Tibial nerve (tissue), 4 donors: Measurements from ENCODE around the gene KCNIP3. TPM values are rescaled to one million over a fixed set of nuclear protein-coding genes. Genes with fewer than 3 reads are reported as not detected.

Experiments used
- DNase-seq, 2 donors: peaks; one replicate each; pipeline ENCODE4 v3.0.0-alpha.2; 2019; ENCODE audit warnings: low spot score in 2 of 2
- H3K27ac ChIP-seq, 4 donors: fragments of 200-600 bp; sonication (generic) in 3 of 4; one replicate each; pipeline ENCODE4 v1.5.1; 2017 to 2019; ENCODE audit warnings: mild to moderate bottlenecking in 1 of 4
- H3K27me3 ChIP-seq, 2 donors: fragments of 200-600 bp; sonication (generic) in 1 of 2; one replicate each; pipeline versions ENCODE4 v1.5.1 to v1.6.0; 2017 to 2019
- H3K36me3 ChIP-seq, 3 donors: fragments of 200-600 bp; sonication (generic); one replicate each; pipeline ENCODE4 v1.5.1; 2018 to 2019
- H3K4me1 ChIP-seq, 4 donors: fragments of 200-600 bp; sonication (generic) in 3 of 4; one replicate each; pipeline ENCODE4 v1.5.1; 2017 to 2019
- H3K4me3 ChIP-seq, 4 donors: fragments of 200-600 bp; sonication (generic) in 3 of 4; one replicate each; pipeline ENCODE4 v1.5.1; 2017 to 2019; ENCODE audit warnings: mild to moderate bottlenecking in 1 of 4, moderate library complexity in 1 of 4
- H3K9me3 ChIP-seq, 4 donors: fragments of 200-600 bp; sonication (generic) in 3 of 4; one replicate each; pipeline ENCODE4 v1.5.1; 2017 to 2019
- CTCF ChIP-seq, 5 experiments: fragments of 200-600 bp in 3 of 5; fragments of 450-650 bp in 2 of 5; sonication (generic) in 3 of 5; IDR thresholded peaks; one replicate each; pipeline ENCODE4 v1.5.1; 2016 to 2019; ENCODE audit warnings: antibody characterized with exemption in 5 of 5, mild to moderate bottlenecking in 3 of 5, moderate library complexity in 2 of 5
- EP300 ChIP-seq, 2 donors: sonication (generic); formaldehyde crosslinking; IDR thresholded peaks; one replicate each; pipeline ENCODE4 v1.6.1; 2017; ENCODE audit warnings: antibody characterized with exemption in 2 of 2, mild to moderate bottlenecking in 1 of 2
- POLR2A ChIP-seq, 2 donors: fragments of 450-650 bp; IDR thresholded peaks; one replicate each; pipeline ENCODE4 v1.6.1; 2017; ENCODE audit warnings: antibody characterized with exemption in 2 of 2, mild to moderate bottlenecking in 2 of 2, moderate library complexity in 2 of 2
- WGBS, 2 donors: methylation state at CpG; one replicate each; pipeline ENCODE4 v1.1.5; 2018; 5-methylcytosine and 5-hydroxymethylcytosine counted together
- total RNA-seq, 4 donors: library from RNA; depleted of rRNA; stranded (reverse); fragments of >200 nt; gene quantifications; one replicate each; pipeline ENCODE4 v1.1.0, GENCODE V29; 2016

KCNIP3 gene
- total RNA-seq, 4 donors from 2014 or later = 35.1 to 90.8 (median 50.2) TPM

GRCh38 chr2:95279435-95280035 lies 17.6 kb upstream of the KCNIP3 start:
- Histone ChIP-seq H3K27me3 (no peaks in the 10 kb centered on the region), H3K9me3 (no peaks in the 10 kb centered on the region), H3K36me3 (peaks cover 0 to 35% (median 0%) of the 10 kb centered on the region in 3 donors), H3K4me1 (no peaks in the 10 kb centered on the region), H3K27ac (no peak overlapping the region), H3K4me3 (no peak overlapping the region)
- WGBS, 2 donors = 95 to 96% methylated on average over 17 to 19 of the region's 19 CpGs
- DNase-seq = no peak
- TF ChIP-seq EP300 (IDR thresholded peaks at IDR 0.05) = no peak
- TF ChIP-seq POLR2A (IDR thresholded peaks at IDR 0.05) = no peak
- no peak for TF ChIP-seq CTCF (IDR thresholded peaks at IDR 0.05)

GRCh38 chr2:95281071-95281470 lies 16.1 kb upstream of the KCNIP3 start:
- Histone ChIP-seq H3K9me3 (no peaks in the 10 kb centered on the region), H3K4me1 (no peaks in the 10 kb centered on the region), H3K4me3 (no peak overlapping the region), H3K27ac (no peak overlapping the region), H3K36me3 (peaks cover 0 to 35% (median 0%) of the 10 kb centered on the region in 3 donors), H3K27me3 (no peaks in the 10 kb centered on the region)
- 86 to 94% methylated on average over 8 of the region's 8 CpGs for WGBS, 2 donors
- no peak for DNase-seq
- TF ChIP-seq CTCF (IDR thresholded peaks at IDR 0.05) (no peak), EP300 (IDR thresholded peaks at IDR 0.05) (no peak), POLR2A (IDR thresholded peaks at IDR 0.05) (no peak)

GRCh38 chr2:95281786-95282185 lies 15.4 kb upstream of the KCNIP3 start:
- Histone ChIP-seq H3K27ac (no peak overlapping the region), H3K36me3 (peaks cover 0 to 41% (median 0%) of the 10 kb centered on the region in 3 donors), H3K4me1 (no peaks in the 10 kb centered on the region), H3K4me3 (no peak overlapping the region), H3K9me3 (no peaks in the 10 kb centered on the region), H3K27me3 (no peaks in the 10 kb centered on the region)
- 87 to 97% methylated on average over 3 to 8 of the region's 8 CpGs for WGBS, 2 donors
- no peak for DNase-seq
- TF ChIP-seq CTCF (IDR thresholded peaks at IDR 0.05) (no peak), POLR2A (IDR thresholded peaks at IDR 0.05) (no peak), EP300 (IDR thresholded peaks at IDR 0.05) (no peak)

GRCh38 chr2:95282458-95282857 lies 14.7 kb upstream of the KCNIP3 start:
- Histone ChIP-seq H3K27ac (no peak overlapping the region), H3K36me3 (peaks cover 0 to 46% (median 0%) of the 10 kb centered on the region in 3 donors), H3K27me3 (no peaks in the 10 kb centered on the region), H3K9me3 (no peaks in the 10 kb centered on the region), H3K4me3 (no peak overlapping the region), H3K4me1 (no peaks in the 10 kb centered on the region)
- DNase-seq = no peak
- WGBS, 2 donors = 60 to 76% methylated on average over 3 of the region's 3 CpGs
- TF ChIP-seq EP300 (IDR thresholded peaks at IDR 0.05) = no peak
- no peak for TF ChIP-seq POLR2A (IDR thresholded peaks at IDR 0.05)
- no peak for TF ChIP-seq CTCF (IDR thresholded peaks at IDR 0.05)

- DNase-seq = no peak
- Histone ChIP-seq H3K4me1 (no peaks in the 10 kb centered on the region), H3K27me3 (no peaks in the 10 kb centered on the region), H3K27ac (no peak overlapping the region), H3K4me3 (no peak overlapping the region), H3K9me3 (no peaks in the 10 kb centered on the region), H3K36me3 (peaks cover 0 to 56% (median 0%) of the 10 kb centered on the region in 3 donors)
- 69 to 76% methylated on average over 4 of the region's 4 CpGs for WGBS, 2 donors
- TF ChIP-seq CTCF (IDR thresholded peaks at IDR 0.05) = no peak
- no peak for TF ChIP-seq EP300 (IDR thresholded peaks at IDR 0.05)
- TF ChIP-seq POLR2A (IDR thresholded peaks at IDR 0.05) = no peak
These were observed 13.6 kb upstream of the KCNIP3 start for GRCh38 chr2:95283562-95283961.
